SH-SY5Y (cell line): ENCODE measurements around the gene CCDC194.

Source experiments
- GATA2 ChIP-seq: IDR thresholded peaks from 2 replicates; pipeline ENCODE4 v1.6.1; 2011; ENCODE audit warnings: mild to moderate bottlenecking, low read depth, low read length
- GATA3 ChIP-seq: IDR thresholded peaks from 2 replicates; pipeline ENCODE4 v1.6.1; 2011; ENCODE audit warnings: low read depth, mild to moderate bottlenecking, low read length, moderate library complexity

- TF ChIP-seq GATA3 = no peak
- TF ChIP-seq GATA2 = no peak
Observed at GRCh38 chr19:17436094-17436873, 42.3 kb upstream of the CCDC194 start.
